T-helper 22 cell (primary cell): ENCODE measurements around the gene ALOX15B.
"Not testable (repeated sequence)": the region's sequence is repeated elsewhere in the genome, so short reads cannot be mapped to it uniquely, and the experiment has no call there.

ENCODE experiments used
- DNase-seq: peaks from one replicate; pipeline ENCODE4 v3.0.0-alpha.2; 2020; ENCODE audit warnings: low read depth

ALOX15B gene

GRCh38 chr17:8062807-8063483, 24.1 kb downstream of the ALOX15B start:
- no peak for DNase-seq

DNA sequence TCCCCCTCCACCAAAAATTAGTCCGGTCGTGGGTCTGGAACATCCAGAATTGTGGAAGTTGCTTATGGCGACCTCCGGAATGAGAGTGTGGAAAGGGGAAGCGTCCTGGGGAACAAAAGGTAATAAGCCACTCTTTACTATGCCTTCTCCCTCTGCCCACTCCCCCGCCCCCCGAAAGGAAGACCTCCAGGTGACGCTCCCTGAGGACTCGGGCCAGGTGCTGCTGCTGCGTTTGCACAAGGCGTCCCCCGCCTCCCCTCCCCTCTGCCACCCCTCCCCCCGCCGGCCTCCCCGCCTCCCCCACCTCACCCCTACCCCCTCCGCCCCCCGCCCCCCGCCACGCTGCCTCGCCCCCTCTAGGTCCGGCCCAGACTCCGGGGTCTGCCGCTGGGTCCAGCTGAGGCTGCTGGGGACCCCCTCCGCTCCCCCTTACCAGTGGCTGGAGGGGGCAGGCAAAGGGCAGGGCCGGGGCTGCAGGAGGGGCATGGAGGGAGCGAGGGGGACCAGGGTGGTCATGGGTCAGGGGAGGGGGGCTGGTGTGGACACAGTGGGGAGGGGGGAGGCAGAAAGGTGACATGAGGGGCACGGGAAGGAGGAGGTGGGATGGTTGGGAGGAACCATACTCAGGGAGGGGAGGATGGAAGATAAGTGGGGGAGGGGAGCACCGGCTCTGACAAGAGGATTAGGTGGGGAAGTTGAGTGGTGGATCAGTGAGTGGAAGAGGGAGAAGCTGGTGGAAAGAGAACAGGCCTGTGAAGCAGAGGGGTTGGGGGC, 25.1 kb downstream of the ALOX15B start:
- no peak for DNase-seq

DNA sequence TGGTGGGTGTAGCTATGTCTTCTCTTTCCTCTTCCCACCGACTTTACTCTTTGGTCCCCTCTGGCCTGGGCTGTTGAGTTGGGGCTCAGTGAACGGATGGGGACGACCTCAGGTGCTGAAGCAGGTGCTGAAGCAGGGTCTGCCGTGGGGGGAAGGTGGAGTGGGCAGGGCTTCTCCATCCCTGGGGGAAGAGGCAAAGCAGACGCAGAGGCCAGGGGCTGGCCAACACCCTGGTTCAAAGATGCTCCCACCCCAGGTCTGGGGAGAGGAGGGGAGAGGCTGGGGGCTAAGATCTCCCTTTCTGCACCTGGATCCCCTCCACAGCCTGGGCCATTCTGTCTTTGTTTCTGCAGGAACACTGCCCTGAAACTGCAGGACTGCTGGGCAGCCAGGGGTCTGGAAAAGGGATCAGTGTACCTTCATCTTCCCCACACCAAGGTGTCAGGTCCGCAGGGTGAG, 25.7 kb downstream of the ALOX15B start:
- no peak for DNase-seq

GRCh38 chr17:8066841-8067775, 28.2 kb downstream of the ALOX15B start:
- DNase-seq, result no peak

- no peak for DNase-seq
These were observed 28.9 kb downstream of the ALOX15B start for GRCh38 chr17:8067806-8068205.

DNA sequence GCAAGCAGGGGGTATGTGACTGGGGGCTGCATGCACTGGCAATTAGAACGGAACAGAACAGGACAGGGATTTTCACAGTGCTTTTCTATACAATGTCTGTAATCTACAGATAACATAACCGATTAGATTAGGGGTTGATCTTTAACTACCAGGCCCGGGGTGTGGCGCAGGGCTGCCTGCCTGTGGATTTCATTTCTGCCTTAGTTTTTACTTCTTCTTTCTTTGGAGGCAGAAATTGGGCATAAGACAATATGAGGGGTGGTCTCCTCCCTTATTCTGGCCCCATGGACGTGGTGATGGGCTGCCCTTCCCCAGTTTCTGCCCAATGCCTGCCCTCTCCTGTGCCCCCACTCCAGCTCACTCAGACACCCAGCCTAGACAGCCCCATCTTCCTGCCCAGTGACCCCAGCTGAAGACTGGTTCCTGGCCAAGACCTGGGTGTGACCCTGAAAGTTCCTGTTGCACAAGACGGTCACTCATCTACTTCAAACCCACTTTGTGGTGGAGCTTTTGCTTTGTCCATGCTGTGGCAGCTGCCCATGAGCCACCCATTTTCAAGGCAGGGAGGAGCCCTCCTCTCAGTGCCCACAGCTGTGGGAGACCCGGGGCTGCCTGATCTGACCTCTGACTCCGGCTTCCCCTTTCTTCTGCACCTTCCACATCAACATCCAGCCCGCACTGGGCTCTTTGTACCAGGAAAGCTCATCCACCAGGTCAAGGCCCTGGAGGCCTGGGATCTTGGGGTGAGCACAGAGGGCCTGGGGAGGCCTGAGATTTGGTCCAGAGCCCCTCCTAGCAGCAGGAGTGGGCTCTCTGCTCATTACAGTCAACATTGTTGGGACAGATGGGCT, 30.1 kb downstream of the ALOX15B start:
- DNase-seq, result no peak

- DNase-seq, result no peak
These were observed 30.7 kb downstream of the ALOX15B start for GRCh38 chr17:8069587-8069860.

DNA sequence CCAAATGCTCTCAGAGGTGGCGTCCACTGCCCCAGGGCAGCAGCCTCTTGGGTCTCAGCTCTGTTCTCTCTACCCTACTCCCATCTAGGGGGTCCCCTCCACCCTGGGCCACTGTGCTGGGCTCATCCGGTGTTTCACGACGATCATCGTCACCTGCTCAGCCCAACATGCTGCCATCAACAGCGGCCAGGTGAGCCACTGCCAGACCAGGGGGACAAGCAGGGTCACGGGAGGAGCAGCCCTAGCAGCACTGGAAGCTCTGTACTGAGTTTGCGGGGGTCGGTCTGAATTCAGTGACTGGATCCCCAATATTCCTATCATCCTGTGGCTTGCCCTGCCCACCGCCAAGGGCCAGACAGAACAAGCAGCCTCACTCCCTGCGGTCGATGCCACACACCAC, 32.6 kb downstream of the ALOX15B start:
- no peak for DNase-seq

DNA sequence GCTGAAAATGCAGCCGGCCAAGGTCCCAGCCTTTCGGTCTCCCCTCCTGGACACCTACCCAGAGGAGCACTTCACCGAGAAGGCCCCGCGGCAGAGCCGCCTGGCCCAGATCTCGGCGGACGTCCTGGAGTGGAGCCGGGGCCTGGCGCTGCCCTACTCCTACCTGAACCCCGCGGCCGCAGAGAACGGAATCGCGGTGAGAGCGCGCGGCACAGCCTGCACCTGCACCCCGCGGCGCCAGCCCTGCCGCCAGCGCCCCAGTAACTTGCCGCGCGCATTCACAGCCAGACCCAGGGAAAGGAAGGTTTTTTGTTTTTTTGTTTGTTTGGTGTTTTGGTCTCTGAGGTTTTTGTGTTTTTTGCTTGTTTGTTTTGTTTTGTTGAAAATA, 33.5 kb downstream of the ALOX15B start:
- no peak for DNase-seq

- no peak for DNase-seq
These were observed 34.0 kb downstream of the ALOX15B start for GRCh38 chr17:8072729-8073461.

DNA sequence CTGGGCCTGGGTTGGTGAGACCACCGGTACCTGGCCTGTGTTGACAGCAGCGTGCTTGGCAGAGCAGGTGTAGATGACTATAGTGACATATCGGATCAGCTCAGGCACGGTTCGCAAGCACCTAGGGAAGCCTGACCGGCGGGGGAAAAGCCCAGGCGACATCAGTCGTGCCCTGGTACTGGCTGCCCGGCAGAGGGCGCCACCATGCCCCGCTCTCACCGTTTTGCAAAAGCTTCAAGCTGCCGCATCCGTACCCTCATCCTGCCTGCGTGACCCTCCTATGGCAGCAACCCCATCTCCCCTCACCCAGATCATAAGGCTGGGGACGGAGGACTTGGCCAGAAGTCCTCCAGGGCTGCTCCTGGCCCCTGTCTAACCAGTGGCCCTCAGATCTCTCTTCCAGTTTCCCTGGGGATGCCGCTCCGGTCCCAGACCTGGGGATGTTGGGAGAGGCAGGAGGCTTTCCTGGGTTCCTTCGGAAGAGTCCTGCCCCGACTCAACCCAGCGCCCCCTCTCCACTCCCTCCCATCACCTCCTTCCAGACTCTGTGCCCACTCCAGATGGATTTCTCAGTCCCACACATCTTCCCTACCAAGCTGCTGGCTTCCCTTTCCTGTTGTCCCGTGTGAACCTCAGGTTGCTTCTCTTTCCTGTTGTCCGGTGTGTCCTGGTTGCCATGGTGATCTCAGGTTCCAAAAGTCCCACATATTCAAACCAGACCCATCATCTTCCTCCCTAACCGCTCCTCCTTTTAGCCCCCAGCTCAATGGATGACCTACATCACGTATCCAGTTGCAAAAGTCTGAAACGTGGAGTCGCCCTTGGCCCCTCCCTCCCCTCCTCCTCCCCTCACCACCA, 35.0 kb downstream of the ALOX15B start:
- DNase-seq, result peak; percentile 61

DNA sequence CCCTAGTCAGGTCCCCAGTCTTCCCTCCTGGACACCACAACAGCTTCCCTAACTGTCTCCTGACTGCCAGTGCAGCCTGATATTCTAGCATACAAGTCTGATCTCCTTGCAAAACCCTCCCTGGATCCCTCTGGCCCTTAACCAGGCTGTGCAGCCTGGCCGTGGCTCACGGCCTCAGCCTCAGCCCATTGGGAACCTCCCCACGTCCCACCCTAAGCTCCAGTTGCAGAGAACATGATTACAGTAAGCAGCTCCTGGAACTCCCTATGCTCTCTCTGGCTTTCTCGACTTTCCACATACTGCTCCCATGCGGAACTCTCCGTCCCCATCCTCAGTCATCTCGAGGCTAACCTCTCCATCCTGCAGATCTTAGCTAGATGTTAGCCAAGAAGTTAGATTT, 35.7 kb downstream of the ALOX15B start:
- no peak for DNase-seq

DNA sequence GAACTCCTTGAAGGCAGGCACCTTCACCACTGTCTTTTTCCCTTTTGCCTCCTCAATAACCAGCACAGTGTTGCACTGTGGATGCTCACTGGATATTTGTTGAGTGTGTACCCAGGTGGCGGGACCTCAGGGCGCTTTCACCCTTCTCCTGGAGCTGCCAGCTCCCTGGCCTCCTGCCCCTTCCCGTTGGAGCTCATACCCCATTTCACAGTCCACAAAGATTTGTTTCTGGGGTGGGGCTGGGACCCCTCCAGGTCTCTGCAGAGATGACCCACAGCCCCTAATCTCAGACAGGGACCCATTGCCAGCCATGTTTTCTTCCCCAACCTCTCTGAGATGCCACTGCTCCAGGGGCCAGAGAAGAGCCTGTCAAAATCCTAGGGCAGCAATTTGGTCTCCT, 36.2 kb downstream of the ALOX15B start:
- no peak for DNase-seq

DNA sequence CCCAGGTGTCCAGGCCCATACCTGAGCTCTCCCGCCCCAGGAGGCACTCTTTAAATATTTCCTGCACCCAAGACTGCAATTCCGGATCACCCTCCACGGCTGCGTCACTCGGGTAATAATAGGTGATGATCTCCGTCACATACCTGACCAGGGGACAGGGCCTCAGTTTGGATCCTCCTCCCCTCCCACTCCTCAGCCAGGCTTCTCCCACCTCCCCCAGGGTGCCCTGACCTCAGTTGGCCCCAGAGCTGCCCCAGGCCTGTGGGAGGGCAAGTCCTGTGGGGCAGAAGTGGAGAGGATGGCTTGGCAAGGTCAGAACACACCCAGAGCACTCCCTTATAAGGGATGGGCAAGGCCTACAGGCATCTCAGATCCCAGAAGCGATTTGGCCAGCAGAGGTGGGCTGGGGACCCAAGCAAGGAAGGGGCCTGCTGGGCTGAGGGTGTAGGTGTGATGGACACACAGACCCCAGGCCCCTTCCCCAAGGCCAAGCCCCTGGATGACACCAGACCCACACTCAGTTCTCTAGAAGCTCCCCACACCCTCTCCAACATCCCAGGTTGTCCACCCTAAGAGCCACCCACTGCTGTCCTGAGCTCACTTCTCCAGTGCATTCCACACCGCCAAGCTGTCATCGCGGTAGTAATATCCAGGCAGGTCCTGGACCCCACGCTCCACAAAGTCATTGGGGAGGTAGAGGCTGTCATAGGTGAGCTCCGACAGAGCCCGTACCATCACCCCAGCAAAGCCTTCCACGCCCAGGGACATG, 36.9 kb downstream of the ALOX15B start:
- DNase-seq, result no peak

- DNase-seq, result no peak
These were observed 37.8 kb downstream of the ALOX15B start for GRCh38 chr17:8076502-8077266.

DNA sequence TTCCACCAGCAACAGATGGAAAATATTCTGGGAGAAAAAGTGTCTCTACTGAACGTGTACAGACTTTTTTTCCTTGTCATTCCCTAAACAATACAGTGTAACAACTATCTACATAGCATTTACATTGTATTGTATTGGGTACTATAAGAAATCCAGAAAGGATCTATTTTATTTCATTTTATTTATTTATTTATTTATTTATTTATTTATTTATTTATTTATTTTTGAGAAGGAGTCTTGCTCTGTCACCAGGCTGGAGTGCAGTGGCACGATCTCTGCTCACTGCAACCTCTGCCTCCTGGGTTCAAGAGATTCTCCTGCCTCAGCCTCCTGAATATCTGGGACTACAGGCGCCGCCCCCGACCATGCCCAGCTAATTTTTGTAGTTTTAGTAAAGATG, 39.1 kb downstream of the ALOX15B start:
- not testable (repeated sequence) for DNase-seq

DNA sequence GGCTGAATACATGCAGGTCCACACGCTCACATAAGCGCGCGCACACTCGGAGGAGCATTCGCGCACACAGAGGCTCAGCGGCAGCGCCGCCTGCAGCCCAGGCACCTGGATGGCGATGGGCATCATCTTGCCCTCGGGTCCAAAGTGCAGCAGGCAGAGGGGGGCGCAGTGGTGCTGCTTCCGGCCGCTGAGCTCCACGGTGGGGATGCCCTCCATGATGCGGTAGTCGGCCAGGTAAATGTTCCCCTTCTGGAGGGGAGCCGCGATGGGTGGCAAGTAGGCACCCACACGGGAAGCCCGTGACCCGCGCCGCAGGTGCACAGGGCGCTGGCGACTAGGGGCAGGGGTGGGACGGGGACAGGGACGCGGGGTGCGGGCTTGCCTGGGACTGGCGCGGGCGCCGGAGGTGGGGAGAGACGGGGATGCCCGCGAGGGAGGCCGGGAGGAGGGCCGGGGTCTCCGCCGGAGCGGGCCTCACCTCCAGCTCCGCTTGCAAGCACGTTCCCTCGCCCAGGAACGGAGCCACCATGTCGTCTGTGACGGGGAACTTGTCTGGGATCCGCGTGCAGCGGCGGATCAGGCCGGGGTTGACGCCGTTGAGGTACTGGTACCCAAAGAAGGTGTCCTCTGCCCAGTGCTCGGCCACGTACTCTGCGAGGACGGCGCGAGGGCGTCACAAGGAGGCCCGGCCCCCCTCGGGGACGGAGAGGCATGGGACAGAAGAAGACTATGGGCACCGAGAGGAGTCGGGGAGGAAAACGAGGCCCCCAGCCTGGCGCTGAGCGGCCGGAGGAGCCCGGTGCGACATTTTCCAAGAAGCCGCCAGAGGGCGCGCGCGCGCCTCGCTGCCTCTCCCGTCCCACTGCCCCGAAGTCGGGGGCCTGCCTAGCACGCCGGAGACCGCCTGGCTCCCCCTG, 40.7 kb downstream of the ALOX15B start:
- peak; percentile 47 for DNase-seq
